ENCODE measurements around the gene CRADD.

GRCh38 chr12:93766371-93766770 lies 89.2 kb downstream of the CRADD start:
- TF ChIP-seq POLR2A (IDR thresholded peaks at IDR 0.05): no peak
- no peak for TF ChIP-seq POLR2AphosphoS5 (IDR thresholded peaks at IDR 0.05)
- TF ChIP-seq, protein P1, sequence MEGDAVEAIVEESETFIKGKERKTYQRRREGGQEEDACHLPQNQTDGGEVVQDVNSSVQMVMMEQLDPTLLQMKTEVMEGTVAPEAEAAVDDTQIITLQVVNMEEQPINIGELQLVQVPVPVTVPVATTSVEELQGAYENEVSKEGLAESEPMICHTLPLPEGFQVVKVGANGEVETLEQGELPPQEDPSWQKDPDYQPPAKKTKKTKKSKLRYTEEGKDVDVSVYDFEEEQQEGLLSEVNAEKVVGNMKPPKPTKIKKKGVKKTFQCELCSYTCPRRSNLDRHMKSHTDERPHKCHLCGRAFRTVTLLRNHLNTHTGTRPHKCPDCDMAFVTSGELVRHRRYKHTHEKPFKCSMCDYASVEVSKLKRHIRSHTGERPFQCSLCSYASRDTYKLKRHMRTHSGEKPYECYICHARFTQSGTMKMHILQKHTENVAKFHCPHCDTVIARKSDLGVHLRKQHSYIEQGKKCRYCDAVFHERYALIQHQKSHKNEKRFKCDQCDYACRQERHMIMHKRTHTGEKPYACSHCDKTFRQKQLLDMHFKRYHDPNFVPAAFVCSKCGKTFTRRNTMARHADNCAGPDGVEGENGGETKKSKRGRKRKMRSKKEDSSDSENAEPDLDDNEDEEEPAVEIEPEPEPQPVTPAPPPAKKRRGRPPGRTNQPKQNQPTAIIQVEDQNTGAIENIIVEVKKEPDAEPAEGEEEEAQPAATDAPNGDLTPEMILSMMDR (IDR thresholded peaks at IDR 0.05): no peak
- TF ChIP-seq EP300 (IDR thresholded peaks at IDR 0.05): no peak
